GM12878 (cell line): ENCODE data around the gene OCIAD2. TPM values are rescaled to one million over a fixed set of nuclear protein-coding genes. Genes with fewer than 3 reads are reported as not detected.
"Not testable (repeated sequence)": the region's sequence is repeated elsewhere in the genome, so short reads cannot be mapped to it uniquely, and the experiment has no call there.

ENCODE experiments used
- ATAC-seq: fragments of 200-7000 bp; cut with Tn5 transposase; 3 replicates; pipeline ENCODE4 v1.9.1; 2020; ENCODE audit warnings: mild to moderate bottlenecking, moderate library complexity
- BruUV-seq: library from RNA; stranded (reverse); fragments of 400-500 nt; replicated peaks from 2 replicates; lab custom pipeline; 2021; lab: Mats Ljungman, UMichigan
- CTCF ChIA-PET: fragments of 300-600 bp; sonication (Branson Sonifier 250); formaldehyde crosslinking; extraction: SDS; loops from one replicate; lab custom pipeline; 2021; ENCODE audit warnings: inconsistent platforms; lab: Yijun Ruan, JAX
- POLR2A ChIA-PET: fragments of 350-600 bp; formaldehyde crosslinking; extraction: SDS; loops from one replicate; lab custom pipeline; 2021; ENCODE audit warnings: inconsistent platforms; lab: Charles Lee
- RAD21 ChIA-PET: fragments of 300-600 bp; sonication (Branson Sonifier 250); formaldehyde crosslinking; loops from one replicate; lab custom pipeline; 2023; ENCODE audit warnings: antibody characterized with exemption; ENCODE audit not compliant: unreplicated experiment; lab: Charles Lee
- SMC1A ChIA-PET: fragments of 300-600 bp; sonication (Branson Sonifier 250); formaldehyde crosslinking; loops from one replicate; lab custom pipeline; 2023; ENCODE audit not compliant: unreplicated experiment, uncharacterized antibody; lab: Charles Lee
- DNase-seq: peaks from one replicate; pipeline ENCODE4 v3.0.0-alpha.2; 2011; ENCODE audit warnings: low read depth, low spot score
- FAIRE-seq: peaks from 3 replicates; lab custom pipeline; 2011; peaks lifted over from hg19 to GRCh38; lab: Jason Lieb, UNC
- H2AFZ ChIP-seq: 2 replicates; pipeline ENCODE4 v1.6.0; 2011; ENCODE audit warnings: low read depth, low read length, control low read depth; ENCODE audit not compliant: control insufficient read depth
- H3K27ac ChIP-seq: 2 replicates; pipeline ENCODE4 v1.5.1; 2011; ENCODE audit warnings: control low read depth; ENCODE audit not compliant: control insufficient read depth, insufficient read depth
- H3K27me3 ChIP-seq, 2 experiments: replicated peaks in 1 of 2; 2 replicates each; pipeline versions ENCODE4 v1.6.0 to v1.6.1; 2011; ENCODE audit warnings: low read length in 1 of 2; ENCODE audit not compliant: control insufficient read depth in 2 of 2, insufficient read depth in 2 of 2
- H3K36me3 ChIP-seq, 2 experiments: 2 replicates each; pipeline ENCODE4 v1.5.1; 2011; ENCODE audit warnings: low read length in 1 of 2; ENCODE audit not compliant: control insufficient read depth in 2 of 2, insufficient read depth in 2 of 2
- H3K4me1 ChIP-seq: 2 replicates; pipeline ENCODE4 v1.6.1; 2011; ENCODE audit warnings: mild to moderate bottlenecking, low read length, moderate library complexity, mixed read lengths; ENCODE audit not compliant: control insufficient read depth, insufficient read depth
- H3K4me2 ChIP-seq: 2 replicates; pipeline ENCODE4 v1.6.0; 2011; ENCODE audit warnings: control low read depth; ENCODE audit not compliant: control insufficient read depth, insufficient read depth
- H3K4me3 ChIP-seq: fragments of 200-600 bp; sonication (generic); 2 replicates; pipeline ENCODE4 v1.5.1; 2016
- H3K79me2 ChIP-seq: 2 replicates; pipeline ENCODE4 v1.6.0; 2011; ENCODE audit warnings: low read length; ENCODE audit not compliant: control insufficient read depth, insufficient read depth
- H3K9ac ChIP-seq: 2 replicates; pipeline ENCODE4 v1.8.0; 2011; ENCODE audit warnings: low read length, control low read depth, mixed read lengths; ENCODE audit not compliant: control insufficient read depth, insufficient read depth
- H3K9me3 ChIP-seq: replicated peaks from 3 replicates; pipeline ENCODE4 v1.5.1; 2011; ENCODE audit warnings: mild to moderate bottlenecking, low read length; ENCODE audit not compliant: control insufficient read depth, insufficient read depth
- H4K20me1 ChIP-seq: 2 replicates; pipeline ENCODE4 v1.6.0; 2011; ENCODE audit not compliant: control insufficient read depth, insufficient read depth
- MYC ChIP-seq: IDR thresholded peaks from 2 replicates; pipeline ENCODE4 v1.6.1; 2011; ENCODE audit warnings: mild to moderate bottlenecking, low read length, moderate library complexity, inconsistent platforms; ENCODE audit not compliant: insufficient read depth, insufficient replicate concordance, insufficient read length, severe bottlenecking
- NBN ChIP-seq: fragments of 450-650 bp; IDR thresholded peaks from 2 replicates; pipeline ENCODE4 v1.6.1; 2016
- NR2C1 ChIP-seq: fragments of 450-650 bp; IDR thresholded peaks from 2 replicates; pipeline ENCODE4 v1.6.1; 2017; ENCODE audit warnings: antibody characterized with exemption, mild to moderate bottlenecking, moderate library complexity
- WGBS: methylation state at CpG from one replicate; pipeline ENCODE4 v1.1.6; 2016; ENCODE audit warnings: low lambda C conversion rate; ENCODE audit not compliant: insufficient replicate concordance, insufficient coverage; ENCODE audit errors: missing lambda C conversion rate; 5-methylcytosine and 5-hydroxymethylcytosine counted together
- in situ Hi-C: fragments of 300-500 bp; cut with MboI; formaldehyde crosslinking; loops from 9 replicates; pipeline ENCODE4 v1.14.3; 2018; ENCODE audit warnings: mixed read lengths
- intact Hi-C: fragments of 100-400 bp; cut with micrococcal nuclease; formaldehyde crosslinking; loops from one replicate; pipeline ENCODE4 v1.14.2; 2022; ENCODE audit not compliant: unreplicated experiment
- polyA plus RNA-seq, 11 experiments: library from polyadenylated mRNA; depleted of rRNA in 4 of 11; unstranded in 6 of 11; stranded (reverse) in 5 of 11; fragments of >200 nt; fragmentation: Nextera tagmentation in 4 of 11; fragmentation: Illumina TruSeq in 1 of 11; extraction: Ambion mirVana in 4 of 11; extraction: Trizol in 1 of 11; gene quantifications; 1 replicate in 1 of 11; 2 replicates in 10 of 11; pipeline versions ENCODE4 v1.2.1 to v1.2.3, GENCODE V29; 2011 to 2016; ENCODE audit warnings: inconsistent platforms in 2 of 11, missing spikeins in 2 of 11, low read depth in 1 of 11
- total RNA-seq, 4 experiments: library from RNA; depleted of rRNA in 3 of 4; stranded (reverse); fragments of >200 nt in 3 of 4; fragmentation: Illumina TruSeq in 1 of 4; extraction: Trizol in 1 of 4; gene quantifications; 2 replicates each; pipeline versions ENCODE4 v1.2.1 to v1.2.3, GENCODE V29; 2013 to 2021

OCIAD2 gene
- total and polyA plus RNA-seq, 10 of the 15 experiments (the other 5 are each of a cell fraction or from before 2014, with no cell fraction given): 42.4 to 140 (median 70.0) TPM

DNA sequence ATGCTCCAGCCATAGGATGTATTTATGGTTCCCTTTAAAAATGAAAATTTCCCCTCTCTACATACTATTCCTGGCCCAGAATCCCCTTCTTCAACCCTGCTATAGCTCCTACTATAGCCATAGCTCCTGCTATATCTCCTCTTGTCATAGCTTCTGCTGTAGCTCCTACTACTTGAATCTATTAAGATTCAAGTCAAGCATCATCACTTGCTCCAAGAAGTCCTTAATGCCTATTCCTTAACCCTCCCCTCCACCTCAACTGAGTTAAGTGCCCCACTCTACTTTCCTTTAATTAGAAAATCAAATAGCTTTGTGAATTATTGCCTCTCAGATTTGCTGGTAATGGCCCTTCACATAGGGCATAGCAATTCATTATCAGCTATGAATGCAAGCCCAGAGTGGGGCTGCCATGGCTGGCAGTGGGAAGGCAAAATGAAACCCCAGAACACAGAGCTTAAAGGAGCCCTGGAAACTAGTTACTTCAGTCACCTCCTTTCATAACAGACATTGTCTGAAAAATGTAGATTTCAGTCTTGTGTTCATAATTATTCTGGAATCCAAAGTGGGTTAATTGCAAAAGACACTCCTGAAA, 15.4 kb downstream of the OCIAD2 start:
- H3K36me3 ChIP-seq: peaks cover 0 to 2% of the 10 kb centered on the region in 2 experiments; a peak in 3 of 4 replicates

DNA sequence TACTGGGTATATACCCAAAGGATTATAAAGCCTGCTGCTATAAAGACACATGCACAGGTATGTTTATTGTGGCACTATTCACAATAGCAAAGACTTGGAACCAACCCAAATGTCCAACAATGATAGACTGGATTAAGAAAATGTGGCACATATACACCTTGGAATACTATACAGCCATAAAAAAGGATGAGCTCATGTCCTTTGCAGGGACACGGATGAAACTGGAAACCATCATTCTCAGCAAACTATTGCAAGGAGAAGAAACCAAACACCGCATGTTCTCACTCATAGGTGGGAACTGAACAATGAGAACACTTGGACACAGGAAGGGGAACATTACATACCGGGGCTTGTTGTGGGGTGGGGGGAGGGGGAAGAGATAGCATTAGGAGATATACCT, 16.8 kb downstream of the OCIAD2 start:
- H4K20me1 ChIP-seq, H3K4me3 ChIP-seq, H3K9me3 ChIP-seq, SMC1A ChIA-PET, H3K27ac ChIP-seq, H3K4me1 ChIP-seq, intact Hi-C loops, H3K79me2 ChIP-seq, RAD21 ChIA-PET, in situ Hi-C loops, POLR2A ChIA-PET, FAIRE-seq, H3K27me3 ChIP-seq, ATAC-seq, H3K36me3 ChIP-seq, CTCF ChIA-PET, DNase-seq, H3K9ac ChIP-seq, BruUV-seq, H3K4me2 ChIP-seq, H2AFZ ChIP-seq: not testable (repeated sequence)
- 96% methylated on average over 2 of the region's 3 CpGs for WGBS

More for the DNA sequence above, 15.4 kb downstream of the OCIAD2 start:
- H3K27ac ChIP-seq: no peak overlapping the region
- no peaks in the 10 kb centered on the region for H4K20me1 ChIP-seq
- FAIRE-seq (no peak), ATAC-seq (no peak), DNase-seq (no peak)
- no peaks in the 10 kb centered on the region; the same call in 2 of the 3 replicates for H3K9me3 ChIP-seq
- H3K4me2 ChIP-seq: no peak overlapping the region
- in situ Hi-C loops: no loop called here
- BruUV-seq: no TSS peak
- no peak overlapping the region for H2AFZ ChIP-seq
- POLR2A ChIA-PET: interaction anchor here (1.3 kb wide), 1 partner anchor 110 kb away, joined by 3 read pairs; no protein-coding TSS in a partner anchor
- RAD21 ChIA-PET: no interaction called here
- TF ChIP-seq NR2C1: no peak
- TF ChIP-seq MYC: no peak
- no peak for TF ChIP-seq NBN
- TF ChIP-seq, all 136 proteins: peak for 0
- CTCF ChIA-PET: interaction anchor here (0.6 to 1.3 kb wide), 2 partner anchors 10 to 311 kb away, joined by 3 to 4 read pairs; no protein-coding TSS in a partner anchor
- no peaks in the 10 kb centered on the region for H3K79me2 ChIP-seq
- intact Hi-C loops: no loop called here
- no peaks in the 10 kb centered on the region for H3K27me3 ChIP-seq
- no peak overlapping the region for H3K9ac ChIP-seq
- H3K4me1 ChIP-seq: no peaks in the 10 kb centered on the region
- SMC1A ChIA-PET: no interaction called here
- H3K4me3 ChIP-seq: no peak overlapping the region

DNA sequence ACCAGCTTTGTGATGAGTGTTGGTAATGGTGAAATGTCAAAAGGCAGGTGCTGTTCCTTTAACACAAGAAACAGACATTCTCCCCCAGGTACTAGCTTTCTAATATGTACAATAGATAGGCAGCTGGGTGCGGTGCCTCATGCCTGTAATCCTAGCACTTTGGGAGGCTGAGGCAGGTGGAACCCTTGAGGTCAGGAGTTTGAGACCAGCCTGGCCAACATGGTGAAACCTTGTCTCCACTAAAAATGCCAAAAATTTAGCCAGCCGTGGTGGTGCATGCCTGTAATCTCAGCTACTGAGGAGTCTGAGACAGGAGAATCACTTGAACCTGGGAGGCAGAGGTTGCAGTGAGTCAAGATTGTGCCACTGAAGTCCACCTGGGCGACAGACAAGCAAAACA, 24.9 kb downstream of the OCIAD2 start:
- H3K4me1 ChIP-seq, RAD21 ChIA-PET, H3K4me2 ChIP-seq, H3K4me3 ChIP-seq, H3K36me3 ChIP-seq, SMC1A ChIA-PET, H4K20me1 ChIP-seq, H3K9ac ChIP-seq, in situ Hi-C loops, FAIRE-seq, H3K9me3 ChIP-seq, DNase-seq, ATAC-seq, H3K27ac ChIP-seq, H3K79me2 ChIP-seq, H2AFZ ChIP-seq, intact Hi-C loops, BruUV-seq, H3K27me3 ChIP-seq: not testable (repeated sequence)
- ChIA-PET POLR2A (interaction anchor here (0.5 to 0.6 kb wide), 2 partner anchors 12 to 358 kb away, joined by 4 to 5 read pairs; no protein-coding TSS in a partner anchor), CTCF (interaction anchor here (1.6 kb wide), 1 partner anchor 303 kb away, joined by 5 read pairs; no protein-coding TSS in a partner anchor)
- WGBS: 53% methylated on average over 3 of the region's 3 CpGs
